ENCODE measurements around the gene FAM53B. TPM values are rescaled to one million over a fixed set of nuclear protein-coding genes. Genes with fewer than 3 reads are reported as not detected.
"Not testable (repeated sequence)": the region's sequence is repeated elsewhere in the genome, so short reads cannot be mapped to it uniquely, and the experiment has no call there.

Gene FAM53B, protein sequence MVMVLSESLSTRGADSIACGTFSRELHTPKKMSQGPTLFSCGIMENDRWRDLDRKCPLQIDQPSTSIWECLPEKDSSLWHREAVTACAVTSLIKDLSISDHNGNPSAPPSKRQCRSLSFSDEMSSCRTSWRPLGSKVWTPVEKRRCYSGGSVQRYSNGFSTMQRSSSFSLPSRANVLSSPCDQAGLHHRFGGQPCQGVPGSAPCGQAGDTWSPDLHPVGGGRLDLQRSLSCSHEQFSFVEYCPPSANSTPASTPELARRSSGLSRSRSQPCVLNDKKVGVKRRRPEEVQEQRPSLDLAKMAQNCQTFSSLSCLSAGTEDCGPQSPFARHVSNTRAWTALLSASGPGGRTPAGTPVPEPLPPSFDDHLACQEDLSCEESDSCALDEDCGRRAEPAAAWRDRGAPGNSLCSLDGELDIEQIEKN
- total RNA-seq = 10 to 100 TPM; 13.3 to 13.9 TPM

DNA sequence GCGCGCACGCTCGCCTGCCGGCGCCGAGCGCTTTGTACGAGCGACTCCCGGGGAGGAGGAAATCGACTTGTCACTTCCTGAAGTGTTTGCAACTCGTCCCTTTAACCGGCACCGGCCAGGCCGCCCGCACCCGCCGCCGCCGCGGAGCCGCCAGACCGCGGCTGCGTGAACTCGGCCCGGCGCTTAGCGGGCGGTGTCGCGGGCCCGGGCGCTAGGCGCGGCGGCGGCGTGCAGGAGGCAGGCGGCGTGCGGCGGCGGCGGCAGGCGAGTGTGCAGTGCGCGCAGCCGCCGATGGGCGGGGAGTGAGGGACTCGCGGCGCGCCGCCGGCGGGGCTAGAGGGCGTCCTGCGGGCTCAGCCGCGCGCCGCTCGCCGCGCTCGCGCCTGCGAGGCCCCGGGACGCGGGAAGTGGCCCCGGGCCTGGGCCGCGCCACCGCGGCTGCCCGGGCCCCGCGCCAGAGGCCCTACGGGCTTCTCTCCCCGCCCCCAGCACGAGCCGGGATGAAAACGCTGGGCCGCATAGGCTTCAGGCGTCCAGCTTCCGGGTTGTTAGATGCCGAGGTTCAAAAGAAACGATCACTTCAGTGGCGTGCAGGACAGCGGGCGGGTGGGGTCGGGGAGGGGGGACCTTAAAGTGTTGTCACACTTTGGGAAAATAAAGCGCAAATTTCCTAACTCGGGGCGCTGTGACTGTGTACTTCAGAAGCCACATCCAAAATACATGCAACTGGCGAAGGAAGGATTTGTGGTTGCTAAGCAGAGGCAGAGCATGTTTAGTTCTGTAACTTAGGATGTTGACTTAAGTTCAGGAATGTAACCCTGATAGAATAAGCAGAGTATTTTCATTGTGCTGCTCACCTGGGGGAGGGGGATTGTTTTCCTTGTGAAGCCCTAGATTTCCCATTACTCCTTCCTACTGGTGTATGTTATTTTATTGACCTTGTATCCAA, at the start of gene FAM53B:
TSS of gene FAM53B (minus strand) at position 277 of the 949 bp plus-strand sequence. CDS start 37,665 bp downstream, outside the sequence.
- CTCF ChIA-PET = interaction anchor here (1.0 to 4.9 kb wide), 16 partner anchors 11 to 217 kb away, joined by 3 to 39 read pairs (median 6); partner anchors contain the start of genes ABRAXAS2 and EEF1AKMT2
- DNase-seq (peak; percentile 89), ATAC-seq (peak; percentile 81)
- Mint-ChIP-seq H3K4me3 (peak within 1 kb of the TSS; percentile 91), H3K4me1 (peaks cover 54% of the 10 kb centered on the region), H3K9me3 (ENCODE audit: low read depth) (no peaks in the 10 kb centered on the region), H3K36me3 (ENCODE audit: low read depth) (peaks cover 12% of the 10 kb centered on the region), H3K27me3 (peaks cover 4% of the 10 kb centered on the region), H3K27ac (peak within 1 kb of the TSS; percentile 93)
- POLR2A ChIA-PET = no interaction called here
- intact Hi-C loops (cut with DNase I, micrococcal nuclease) = loop anchor here (1.0 to 10.0 kb wide), 11 partner anchors 37 to 282 kb away; partner anchors contain the start of genes EEF1AKMT2 (in 2 of the 2), ABRAXAS2 (in 1 of the 2) and LHPP (in 1 of the 2)

DNA sequence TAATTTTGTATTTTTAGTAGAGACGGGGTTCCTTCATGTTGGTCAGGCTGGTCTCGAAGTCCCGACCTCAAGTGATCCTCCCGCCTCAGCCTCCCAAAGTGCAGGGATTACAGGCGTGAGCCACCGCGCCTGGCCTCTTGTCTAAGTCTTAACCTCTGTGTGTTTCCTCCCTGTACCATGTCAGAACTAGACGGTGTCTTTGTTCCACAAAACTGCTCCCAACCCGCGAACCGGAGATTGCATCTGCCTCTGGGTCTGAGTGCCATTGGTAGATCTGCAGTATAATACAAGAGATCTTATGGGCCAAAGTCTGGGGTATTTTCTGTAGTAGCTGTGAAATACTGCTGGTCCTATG, 48.8 kb upstream of the FAM53B start:
- Mint-ChIP-seq H3K4me1 (peaks cover 16% of the 10 kb centered on the region), H3K36me3 (ENCODE audit: low read depth) (peaks cover 9% of the 10 kb centered on the region), H3K27me3 (no peaks in the 10 kb centered on the region), H3K27ac (peak overlapping the region; percentile 90), H3K9me3 (ENCODE audit: low read depth) (no peaks in the 10 kb centered on the region), H3K4me3 (peak overlapping the region; percentile 98)
- CTCF ChIA-PET = no interaction called here
- DNase-seq = no peak
- ATAC-seq = no peak
- POLR2A ChIA-PET = interaction anchor here (0.8 kb wide), 1 partner anchor 42 kb away, joined by 5 read pairs; no protein-coding TSS in a partner anchor
- intact Hi-C loops (cut with DNase I, micrococcal nuclease) = loop anchor here (5.0 to 10.0 kb wide), 2 partner anchors 46 to 1638 kb away; partner anchors contain the start of gene BUB3 (in 1 of the 2)

DNA sequence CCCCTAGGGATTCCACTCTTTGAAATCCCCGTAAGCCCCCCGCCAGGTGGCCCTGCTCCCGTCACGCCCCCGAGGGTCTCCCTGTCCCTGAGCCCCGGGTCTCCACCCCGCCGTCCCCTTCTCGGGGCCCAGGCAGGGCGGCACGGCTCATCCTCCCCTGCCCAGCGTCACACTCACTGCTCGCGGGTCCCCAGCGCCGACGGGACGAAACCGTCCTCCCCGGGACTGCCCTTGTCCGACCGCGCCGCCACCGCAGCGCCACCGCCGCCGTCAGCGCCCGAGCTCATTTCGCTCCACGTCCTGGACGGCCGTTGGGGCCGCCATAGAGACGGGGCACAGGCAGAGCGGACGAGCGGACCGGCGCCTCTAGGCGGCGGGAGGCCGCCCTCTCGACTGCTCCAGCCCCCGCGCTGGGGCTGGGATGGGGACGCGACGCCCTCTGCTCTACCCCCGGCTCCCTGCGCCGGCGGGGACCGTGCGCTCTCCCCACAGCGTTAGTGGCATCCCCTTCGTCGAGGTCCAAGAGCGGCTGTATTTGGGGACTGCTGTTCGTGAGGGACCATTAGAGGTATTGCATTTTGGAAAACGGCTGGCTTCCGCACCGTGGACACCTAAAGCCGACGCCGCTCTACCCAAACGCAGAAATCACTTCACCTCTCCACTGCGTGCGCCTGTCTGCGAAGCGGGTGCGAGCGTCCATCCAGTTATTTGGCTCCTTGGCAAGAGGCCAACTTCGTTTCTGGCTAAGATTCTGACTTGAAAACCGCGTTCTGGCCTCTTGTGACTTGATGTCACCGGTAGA, 47.6 kb upstream of the FAM53B start, which contains the start of gene EEF1AKMT2:
TSS of gene EEF1AKMT2 (minus strand) at position 341 of the 802 bp plus-strand sequence. CDS start at position 287, 54 bp downstream.
- Mint-ChIP-seq H3K4me1 (peaks cover 16% of the 10 kb centered on the region), H3K27ac (peak within 1 kb of the TSS; percentile 90), H3K36me3 (ENCODE audit: low read depth) (peaks cover 10% of the 10 kb centered on the region), H3K27me3 (no peaks in the 10 kb centered on the region), H3K9me3 (ENCODE audit: low read depth) (no peaks in the 10 kb centered on the region), H3K4me3 (peak within 1 kb of the TSS; percentile 98)
- intact Hi-C loops (cut with DNase I, micrococcal nuclease) = loop anchor here (1.0 to 10.0 kb wide), 8 partner anchors 10 to 1637 kb away; partner anchors contain the start of genes ABRAXAS2 (in 2 of the 2), BUB3 (in 1 of the 2) and FAM53B (in 1 of the 2)
- peak; percentile 93 for ATAC-seq
- POLR2A ChIA-PET = interaction anchor here (0.8 to 1.2 kb wide), 2 partner anchors 10 to 41 kb away, joined by 5 to 10 read pairs; partner anchors contain the start of gene ABRAXAS2
- CTCF ChIA-PET = interaction anchor here (0.7 to 1.6 kb wide), 8 partner anchors 9 to 376 kb away, joined by 3 to 6 read pairs (median 3); partner anchors contain the start of gene ABRAXAS2
- peak; percentile 91 for DNase-seq

DNA sequence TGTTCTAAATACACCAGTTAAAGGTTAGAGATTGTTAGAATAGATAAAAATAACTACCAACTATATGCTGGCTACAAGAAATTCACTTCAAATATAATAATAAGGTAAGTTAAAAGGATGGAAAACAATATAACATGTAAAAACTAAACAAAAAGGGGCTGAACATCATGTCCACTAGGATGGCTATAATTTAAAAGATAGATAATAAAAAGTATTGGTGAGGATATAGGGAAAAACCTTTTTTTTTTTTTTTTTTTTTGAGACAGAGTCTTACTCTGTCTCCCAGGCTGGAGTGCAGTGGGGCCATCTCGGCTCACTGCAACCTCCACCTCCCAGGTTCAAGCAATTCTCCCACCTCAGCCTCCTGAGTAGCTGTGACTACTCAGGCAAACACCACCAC, 38.7 kb upstream of the FAM53B start:
- ATAC-seq; H3K4me3 Mint-ChIP-seq; CTCF ChIA-PET; POLR2A ChIA-PET; H3K27ac Mint-ChIP-seq; H3K27me3 Mint-ChIP-seq; H3K4me1 Mint-ChIP-seq; intact Hi-C loops (cut with DNase I, micrococcal nuclease); H3K9me3 Mint-ChIP-seq (ENCODE audit: low read depth); DNase-seq: not testable (repeated sequence)
- peaks cover 27% of the 10 kb centered on the region for H3K36me3 Mint-ChIP-seq (ENCODE audit: low read depth)

DNA sequence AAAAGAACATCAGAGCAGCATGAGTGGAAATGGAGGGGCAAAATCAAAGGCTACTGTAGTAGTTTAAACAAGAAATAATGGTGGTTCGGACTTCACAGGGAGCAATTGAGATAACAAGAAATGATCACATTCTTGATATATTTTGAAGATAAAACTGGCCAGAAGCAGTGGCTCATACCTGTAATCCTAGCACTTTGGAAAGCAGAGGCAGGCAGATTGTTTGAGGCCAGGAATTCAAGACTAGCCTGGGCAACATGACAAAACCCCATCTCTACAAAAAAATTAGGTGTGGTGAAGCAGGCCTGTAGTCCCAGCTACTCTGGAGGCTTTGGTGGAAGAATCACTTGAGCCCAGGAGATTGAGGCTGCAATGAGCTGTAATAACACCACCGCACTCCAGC, 24.6 kb upstream of the FAM53B start:
- no peak for DNase-seq
- Mint-ChIP-seq H3K4me1 (no peaks in the 10 kb centered on the region), H3K4me3 (no peak overlapping the region), H3K9me3 (ENCODE audit: low read depth) (no peaks in the 10 kb centered on the region), H3K27ac (no peak overlapping the region), H3K36me3 (ENCODE audit: low read depth) (peaks cover 44% of the 10 kb centered on the region), H3K27me3 (no peaks in the 10 kb centered on the region)
- CTCF ChIA-PET = no interaction called here
- intact Hi-C loops (cut with DNase I, micrococcal nuclease) = no loop called here
- no peak for ATAC-seq
- POLR2A ChIA-PET = no interaction called here

DNA sequence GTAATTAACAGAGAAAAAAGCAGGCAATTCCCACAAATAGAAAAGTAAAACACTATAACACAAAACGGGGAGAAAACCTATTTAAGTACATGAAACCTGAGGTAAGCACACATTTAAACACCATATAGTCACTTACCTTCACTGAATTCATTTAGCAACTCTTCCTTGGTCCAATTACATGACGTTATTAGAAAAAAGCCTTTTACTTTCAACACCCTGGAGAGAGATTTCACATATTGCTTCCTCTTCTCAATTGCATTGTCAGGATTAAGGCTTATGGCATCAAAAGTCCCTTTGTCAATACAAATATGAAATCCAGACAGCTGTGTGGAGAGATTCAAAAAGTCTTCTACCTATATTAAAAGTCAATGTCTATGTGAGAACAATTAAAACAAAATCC, 21.1 kb upstream of the FAM53B start:
- no peaks in the 10 kb centered on the region for H3K27me3 Mint-ChIP-seq
- ATAC-seq = no peak
- ChIA-PET POLR2A (no interaction called here), CTCF (interaction anchor here (0.9 to 1.8 kb wide), 4 partner anchors 8 to 232 kb away, joined by 3 to 7 read pairs (median 4); no protein-coding TSS in a partner anchor)
- no peaks in the 10 kb centered on the region for H3K9me3 Mint-ChIP-seq (ENCODE audit: low read depth)
- no peak overlapping the region for H3K4me3 Mint-ChIP-seq
- intact Hi-C loops (cut with DNase I, micrococcal nuclease) = no loop called here
- no peak overlapping the region for H3K27ac Mint-ChIP-seq
- no peak for DNase-seq
- no peaks in the 10 kb centered on the region for H3K4me1 Mint-ChIP-seq
- peaks cover 32% of the 10 kb centered on the region for H3K36me3 Mint-ChIP-seq (ENCODE audit: low read depth)

DNA sequence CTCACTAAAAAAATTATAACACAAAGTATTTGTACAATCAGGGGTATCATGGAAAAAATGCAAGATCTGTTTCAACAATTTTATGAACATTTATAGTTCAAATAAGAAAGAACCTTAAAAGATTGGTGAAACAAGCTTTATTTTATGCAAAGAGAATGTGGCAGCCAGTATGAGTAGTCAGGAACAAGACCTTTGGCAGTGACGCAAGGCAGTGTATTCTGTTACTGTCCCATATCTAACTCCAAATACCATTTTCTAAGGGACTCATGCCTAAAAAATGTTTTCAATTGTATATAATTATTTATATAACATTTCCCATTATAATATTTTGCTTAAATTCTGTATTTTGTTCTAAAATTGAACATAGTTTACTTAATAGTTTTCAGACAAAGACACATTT, 19.1 kb upstream of the FAM53B start:
- H3K9me3 Mint-ChIP-seq (ENCODE audit: low read depth) = no peaks in the 10 kb centered on the region

DNA sequence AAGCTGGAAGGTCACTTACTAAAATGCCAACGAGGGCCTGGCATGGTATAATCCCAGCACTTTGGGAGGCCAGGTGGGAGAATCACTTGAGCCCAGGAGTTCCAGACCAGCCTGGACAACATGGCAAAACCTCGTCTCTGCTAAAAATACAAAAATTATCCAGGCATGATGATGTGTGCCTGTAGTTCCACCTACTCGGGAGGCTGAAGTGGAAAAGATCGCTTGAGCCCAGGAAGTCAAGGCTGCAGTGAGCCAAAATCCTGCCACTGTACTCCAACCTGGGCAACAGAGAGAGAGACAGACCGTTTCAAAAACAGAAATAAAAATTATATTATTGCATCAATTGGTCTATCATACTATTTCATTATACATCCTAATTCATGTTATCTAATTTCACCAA, 18.1 kb upstream of the FAM53B start:
- no peaks in the 10 kb centered on the region for H3K9me3 Mint-ChIP-seq (ENCODE audit: low read depth)
- POLR2A ChIA-PET = no interaction called here
- H3K4me1 Mint-ChIP-seq = no peaks in the 10 kb centered on the region
- intact Hi-C loops (cut with DNase I, micrococcal nuclease) = no loop called here
- no peak overlapping the region for H3K27ac Mint-ChIP-seq
- CTCF ChIA-PET = interaction anchor here (1.3 to 2.9 kb wide), 2 partner anchors 13 to 15 kb away, joined by 5 to 11 read pairs; no protein-coding TSS in a partner anchor
- DNase-seq (no peak), ATAC-seq (no peak)
- no peak overlapping the region for H3K4me3 Mint-ChIP-seq
- no peaks in the 10 kb centered on the region for H3K27me3 Mint-ChIP-seq
- peaks cover 35% of the 10 kb centered on the region for H3K36me3 Mint-ChIP-seq (ENCODE audit: low read depth)

More for the DNA sequence above, 19.1 kb upstream of the FAM53B start:
- Mint-ChIP-seq H3K36me3 (ENCODE audit: low read depth) (peaks cover 35% of the 10 kb centered on the region), H3K27me3 (no peaks in the 10 kb centered on the region), H3K4me1 (no peaks in the 10 kb centered on the region), H3K27ac (no peak overlapping the region), H3K4me3 (no peak overlapping the region)
- DNase-seq (no peak), ATAC-seq (no peak)
- CTCF ChIA-PET = interaction anchor here (0.5 to 2.9 kb wide), 3 partner anchors 14 to 427 kb away, joined by 3 to 11 read pairs (median 4); no protein-coding TSS in a partner anchor
- POLR2A ChIA-PET = no interaction called here
- intact Hi-C loops (cut with DNase I, micrococcal nuclease) = no loop called here

DNA sequence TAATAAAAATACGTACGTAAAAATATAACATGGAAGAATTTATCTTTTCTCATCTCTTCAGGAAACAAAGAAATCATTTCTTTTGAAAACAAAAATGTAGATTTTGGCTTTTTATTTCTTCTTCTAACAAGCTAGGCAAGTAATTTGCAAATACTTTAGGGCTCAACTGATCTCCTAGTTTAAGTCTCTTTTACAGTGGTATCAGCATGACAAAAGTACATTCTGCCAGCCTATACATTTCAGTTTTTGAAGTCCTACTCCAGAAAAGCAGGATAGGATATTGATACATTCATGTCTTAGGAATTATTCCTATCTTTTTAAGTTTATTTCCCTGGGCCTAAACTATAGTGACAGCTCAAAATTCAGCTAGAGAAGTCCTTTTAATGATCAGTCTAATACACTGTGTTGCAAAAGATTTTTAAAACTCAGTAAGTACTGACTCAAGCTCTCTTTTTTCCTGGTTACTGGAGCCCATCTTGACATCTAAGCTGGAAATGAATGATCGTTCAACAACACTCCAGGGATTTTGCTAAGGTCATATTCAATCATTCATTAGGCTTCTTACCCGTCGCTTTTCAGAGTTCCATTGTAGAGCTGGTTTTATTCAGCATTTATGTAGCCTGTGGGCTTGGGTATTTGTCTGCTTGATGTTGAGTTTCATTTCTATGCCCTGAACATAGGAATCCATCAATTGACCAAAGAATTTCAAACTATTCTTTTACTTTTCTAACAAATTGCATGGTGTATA, 12.2 kb upstream of the FAM53B start:
- Mint-ChIP-seq H3K27me3 (no peaks in the 10 kb centered on the region), H3K9me3 (ENCODE audit: low read depth) (no peaks in the 10 kb centered on the region), H3K4me1 (peaks cover 2% of the 10 kb centered on the region), H3K4me3 (no peak overlapping the region), H3K27ac (no peak overlapping the region), H3K36me3 (ENCODE audit: low read depth) (peaks cover 26% of the 10 kb centered on the region)
- DNase-seq (no peak), ATAC-seq (no peak)
- intact Hi-C loops (cut with DNase I, micrococcal nuclease) = no loop called here
- CTCF ChIA-PET = interaction anchor here (0.6 to 6.1 kb wide), 7 partner anchors 9 to 210 kb away, joined by 3 to 39 read pairs (median 6); no protein-coding TSS in a partner anchor
- POLR2A ChIA-PET = interaction anchor here (1.0 kb wide), 1 partner anchor 10 kb away, joined by 3 read pairs; no protein-coding TSS in a partner anchor

DNA sequence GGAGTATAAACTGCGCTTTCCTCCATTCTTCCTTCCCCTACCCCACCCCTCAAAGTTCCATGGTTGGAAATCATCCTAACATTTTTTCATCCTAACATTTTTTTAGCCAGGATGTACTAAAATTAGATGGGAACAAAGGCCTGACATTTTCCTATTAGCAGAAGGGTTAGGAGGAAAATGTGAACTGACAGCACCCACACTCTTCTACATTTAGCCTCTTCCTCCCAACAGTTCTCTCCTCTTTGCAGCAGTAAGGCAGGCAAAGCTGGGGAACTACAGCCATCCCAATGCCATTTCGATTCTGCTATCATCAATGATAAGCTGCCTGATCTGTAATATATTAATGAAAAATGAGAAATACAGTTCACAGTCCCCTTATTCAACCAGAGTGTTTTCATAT, 11.4 kb upstream of the FAM53B start:
- Mint-ChIP-seq H3K36me3 (ENCODE audit: low read depth) (peaks cover 20% of the 10 kb centered on the region), H3K27ac (no peak overlapping the region), H3K9me3 (ENCODE audit: low read depth) (no peaks in the 10 kb centered on the region), H3K27me3 (no peaks in the 10 kb centered on the region), H3K4me3 (no peak overlapping the region), H3K4me1 (peaks cover 2% of the 10 kb centered on the region)
- intact Hi-C loops (cut with DNase I, micrococcal nuclease) = no loop called here
- DNase-seq = no peak
- POLR2A ChIA-PET = interaction anchor here (1.1 kb wide), 1 partner anchor 216 kb away, joined by 5 read pairs; no protein-coding TSS in a partner anchor
- CTCF ChIA-PET = interaction anchor here (0.6 to 6.1 kb wide), 5 partner anchors 9 to 217 kb away, joined by 3 to 39 read pairs (median 6); no protein-coding TSS in a partner anchor
- no peak for ATAC-seq
